T-cell (primary cell): ENCODE results near the gene NUB1. TPM values are rescaled to one million over a fixed set of nuclear protein-coding genes. Genes with fewer than 3 reads are reported as not detected.

Experiments used
- ATAC-seq, 4 experiments: fragments of 200-7000 bp in 3 of 4; fragments of 150-1000 bp in 1 of 4; cut with Tn5 transposase; replicated peaks in 1 of 4; 1 replicate in 3 of 4; 2 replicates in 1 of 4; pipeline ENCODE4 v1.10.0; 2021; ENCODE audit warnings: moderate library complexity in 3 of 4, mild to moderate bottlenecking in 2 of 4, moderate number of reproducible peaks in 1 of 4
- CTCF ChIA-PET, 2 donors: fragments of 300-600 bp; sonication (Branson Sonifier 250); formaldehyde crosslinking; loops; one replicate each; lab custom pipeline; 2022; ENCODE audit warnings: antibody characterized with exemption in 2 of 2; lab: Charles Lee
- POLR2A ChIA-PET, 2 donors: fragments of 300-600 bp; sonication (Branson Sonifier 250); formaldehyde crosslinking; loops; one replicate each; lab custom pipeline; 2022; ENCODE audit warnings: antibody characterized with exemption in 2 of 2; lab: Charles Lee
- DNase-seq, 35 experiments: peaks; one replicate each; pipeline versions ENCODE4 v3.0.0 to v3.0.0-alpha.2; 2013 to 2023
- H3K27ac ChIP-seq: one replicate; pipeline ENCODE4 v1.5.1; 2013; ENCODE audit warnings: low read length
- H3K27me3 ChIP-seq, 2 experiments: replicated peaks in 1 of 2; 1 replicate in 1 of 2; 2 replicates in 1 of 2; pipeline versions ENCODE4 v1.6.1 to v1.7.0; 2013; ENCODE audit warnings: low read length in 1 of 2, mixed read lengths in 1 of 2; ENCODE audit not compliant: control insufficient read depth in 2 of 2, insufficient read depth in 2 of 2; ENCODE audit errors: extremely low read depth in 1 of 2
- H3K36me3 ChIP-seq, 2 donors: 1 replicate in 1 of 2; 2 replicates in 1 of 2; pipeline versions ENCODE4 v1.6.1 to v1.7.0; 2013; ENCODE audit warnings: low read length in 1 of 2; ENCODE audit not compliant: control insufficient read depth in 2 of 2, insufficient read depth in 1 of 2; ENCODE audit errors: extremely low read depth in 1 of 2
- H3K4me1 ChIP-seq, 2 experiments: 1 replicate in 1 of 2; 2 replicates in 1 of 2; pipeline versions ENCODE4 v1.6.1 to v1.7.0; 2013; ENCODE audit warnings: low read length in 2 of 2, mixed read lengths in 1 of 2; ENCODE audit not compliant: insufficient read depth in 2 of 2, control insufficient read depth in 1 of 2; ENCODE audit errors: extremely low read depth in 1 of 2
- H3K4me3 ChIP-seq, 2 donors: 1 replicate in 1 of 2; 2 replicates in 1 of 2; pipeline versions ENCODE4 v1.5.1 to v1.7.0; 2013; ENCODE audit warnings: mild to moderate bottlenecking in 2 of 2, low read length in 1 of 2, moderate library complexity in 1 of 2; ENCODE audit not compliant: control insufficient read depth in 1 of 2; ENCODE audit errors: extremely low read depth in 1 of 2
- H3K9me3 ChIP-seq: 2 replicates; pipeline ENCODE4 v1.7.0; 2013
- H3K27ac Mint-ChIP-seq, 2 donors: one replicate each; pipeline ENCODE4 v1.8.0; 2020 to 2021; ENCODE audit warnings: mild to moderate bottlenecking in 2 of 2, mixed read lengths in 2 of 2
- H3K27me3 Mint-ChIP-seq, 2 donors: one replicate each; pipeline ENCODE4 v1.8.0; 2021 to 2022; ENCODE audit warnings: mixed read lengths in 2 of 2
- H3K36me3 Mint-ChIP-seq: one replicate; pipeline ENCODE4 v1.8.0; 2021; ENCODE audit warnings: mixed read lengths
- H3K4me1 Mint-ChIP-seq, 3 donors: one replicate each; pipeline ENCODE4 v1.8.0; 2020 to 2022; ENCODE audit warnings: mixed read lengths in 3 of 3, mild to moderate bottlenecking in 1 of 3
- H3K4me3 Mint-ChIP-seq, 3 donors: one replicate each; pipeline ENCODE4 v1.8.0; 2020 to 2022; ENCODE audit warnings: mild to moderate bottlenecking in 3 of 3, mixed read lengths in 3 of 3, moderate library complexity in 3 of 3
- H3K9me3 Mint-ChIP-seq, 3 donors: one replicate each; pipeline ENCODE4 v1.8.0; 2020 to 2022; ENCODE audit warnings: mixed read lengths in 3 of 3
- WGBS: methylation state at CpG from one replicate; pipeline ENCODE4 v1.1.5; 2013; ENCODE audit warnings: missing lambda C conversion rate; ENCODE audit not compliant: insufficient coverage; 5-methylcytosine and 5-hydroxymethylcytosine counted together
- total RNA-seq, 35 experiments: library from RNA in 6 of 35; stranded (reverse) in 6 of 35; fragments of 120-200 nt in 1 of 35; gene quantifications; one replicate each; pipeline versions ENCODE4 v1.2.1 to v1.2.4 and lab custom pipeline; 2013 to 2026

NUB1 gene
- total RNA-seq, 5 donors from 2014 or later (not counting 1 experiment from before 2014, with no cell fraction given) = 77.4 to 98.9 (median 87.7) TPM

- ChIA-PET CTCF (no interaction called here), POLR2A (no interaction called here)
- 72% methylated on average over 5 of the region's 12 CpGs for WGBS
- Mint-ChIP-seq H3K4me1 (peaks cover 15 to 16% (median 15%) of the 10 kb centered on the region in 3 donors), H3K27ac (no peak overlapping the region), H3K27me3 (no peaks in the 10 kb centered on the region), H3K9me3 (peaks cover 4 to 8% (median 5%) of the 10 kb centered on the region in 3 donors), H3K36me3 (no peaks in the 10 kb centered on the region), H3K4me3 (no peak overlapping the region)
- no peak overlapping the region for H3K4me3 ChIP-seq
- H3K9me3 ChIP-seq = no peaks in the 10 kb centered on the region
- no peaks in the 10 kb centered on the region for H3K36me3 ChIP-seq
- no peak for ATAC-seq
- H3K27ac ChIP-seq = no peak overlapping the region
- H3K27me3 ChIP-seq = no peaks in the 10 kb centered on the region
- no peak for DNase-seq
- peaks cover 3 to 15% of the 10 kb centered on the region in 2 experiments for H3K4me1 ChIP-seq
These were observed 5.4 kb upstream of the NUB1 start for GRCh38 chr7:151336027-151336708.

- H3K9me3 Mint-ChIP-seq = peaks cover 4 to 8% (median 5%) of the 10 kb centered on the region in 3 donors
- no peaks in the 10 kb centered on the region for H3K27me3 ChIP-seq
- peaks cover 3 to 18% of the 10 kb centered on the region in 2 experiments for H3K4me1 ChIP-seq
- H3K27ac ChIP-seq = no peak overlapping the region
- no peak for DNase-seq
- no peak overlapping the region for H3K4me3 Mint-ChIP-seq
- no peaks in the 10 kb centered on the region for H3K36me3 ChIP-seq
- H3K4me1 Mint-ChIP-seq = peaks cover 16 to 18% (median 17%) of the 10 kb centered on the region in 3 donors
- H3K9me3 ChIP-seq = no peaks in the 10 kb centered on the region
- H3K27ac Mint-ChIP-seq = no peak overlapping the region
- H3K36me3 Mint-ChIP-seq = no peaks in the 10 kb centered on the region
- no peaks in the 10 kb centered on the region for H3K27me3 Mint-ChIP-seq
- no peak overlapping the region for H3K4me3 ChIP-seq
- POLR2A ChIA-PET = no interaction called here
- no peak for ATAC-seq
- no CpG with 5 or more reads among the region's 2 CpGs for WGBS
- CTCF ChIA-PET = interaction anchor here in 1 of 2 donors (0.6 kb wide), 1 partner anchor 15 kb away, joined by 3 read pairs; no protein-coding TSS in a partner anchor
These were observed 4.3 kb upstream of the NUB1 start for GRCh38 chr7:151337346-151337745.

- ATAC-seq (no peak), DNase-seq (no peak)
- peaks cover 0 to 2% of the 10 kb centered on the region in 2 donors for H3K36me3 ChIP-seq
- H3K9me3 ChIP-seq = no peaks in the 10 kb centered on the region
- peaks cover 15 to 32% of the 10 kb centered on the region in 2 experiments for H3K4me1 ChIP-seq
- Mint-ChIP-seq H3K36me3 (no peaks in the 10 kb centered on the region), H3K9me3 (peaks cover 4 to 8% (median 5%) of the 10 kb centered on the region in 3 donors), H3K27ac (peak overlapping the region; percentile 48 to 77), H3K4me3 (no peak overlapping the region), H3K27me3 (no peaks in the 10 kb centered on the region), H3K4me1 (peaks cover 26 to 28% (median 26%) of the 10 kb centered on the region in 3 donors)
- H3K27me3 ChIP-seq = no peaks in the 10 kb centered on the region
- H3K27ac ChIP-seq = no peak overlapping the region
- CTCF ChIA-PET = interaction anchor here in 1 of 2 donors (0.6 to 1.1 kb wide), 2 partner anchors 14 to 1717 kb away, joined by 3 read pairs; no protein-coding TSS in a partner anchor
- no peak overlapping the region for H3K4me3 ChIP-seq
- POLR2A ChIA-PET = no interaction called here
- 92% methylated on average over 2 of the region's 3 CpGs for WGBS
These were observed 2.8 kb upstream of the NUB1 start for GRCh38 chr7:151338809-151339208.

GRCh38 chr7:151339651-151340382, 1.8 kb upstream of the NUB1 start:
- Histone ChIP-seq H3K4me3 (no peak overlapping the region), H3K36me3 (peaks cover 0 to 2% of the 10 kb centered on the region in 2 donors), H3K27ac (peak overlapping the region; percentile 74), H3K27me3 (no peaks in the 10 kb centered on the region), H3K4me1 (peaks cover 15 to 32% of the 10 kb centered on the region in 2 experiments), H3K9me3 (no peaks in the 10 kb centered on the region)
- H3K27me3 Mint-ChIP-seq = no peaks in the 10 kb centered on the region
- peaks cover 4 to 8% (median 5%) of the 10 kb centered on the region in 3 donors for H3K9me3 Mint-ChIP-seq
- peak overlapping the region; percentile 74 to 90 (median 82) for H3K4me3 Mint-ChIP-seq
- H3K27ac Mint-ChIP-seq = peak overlapping the region; percentile 93 to 94
- H3K36me3 Mint-ChIP-seq = no peaks in the 10 kb centered on the region
- 52% methylated on average over 4 of the region's 7 CpGs for WGBS
- DNase-seq = peak in 2 of 35 experiments; percentile 1 to 44
- POLR2A ChIA-PET = interaction anchor here in 1 of 2 donors (0.7 to 1.5 kb wide), 2 partner anchors 10 to 70 kb away, joined by 4 to 6 read pairs; partner anchors contain the start of gene WDR86
- no peak for ATAC-seq
- CTCF ChIA-PET = interaction anchor here (0.5 to 2.2 kb wide), 6 partner anchors 12 to 983 kb away, joined by 3 to 13 read pairs (median 3); no protein-coding TSS in a partner anchor
- H3K4me1 Mint-ChIP-seq = peaks cover 26 to 28% (median 26%) of the 10 kb centered on the region in 3 donors

GRCh38 chr7:151340794-151341356, 737 bp upstream of the NUB1 start:
- H3K27me3 Mint-ChIP-seq = no peaks in the 10 kb centered on the region
- H3K4me1 Mint-ChIP-seq = peaks cover 26 to 33% (median 31%) of the 10 kb centered on the region in 3 donors
- H3K36me3 Mint-ChIP-seq = peaks cover 6% of the 10 kb centered on the region
- DNase-seq (peak in 2 of 35 experiments; percentile 3 to 16), ATAC-seq (peak in 1 of 4 experiments; percentile 1)
- Histone ChIP-seq H3K27ac (peak overlapping the region; percentile 74), H3K27me3 (no peaks in the 10 kb centered on the region), H3K4me3 (peak overlapping the region; percentile 6 to 61), H3K9me3 (no peaks in the 10 kb centered on the region), H3K36me3 (peaks cover 2 to 8% of the 10 kb centered on the region in 2 donors), H3K4me1 (peaks cover 15 to 32% of the 10 kb centered on the region in 2 experiments)
- H3K4me3 Mint-ChIP-seq = peak overlapping the region; percentile 74 to 90 (median 82)
- CTCF ChIA-PET = interaction anchor here (0.8 to 2.2 kb wide), 6 partner anchors 9 to 107 kb away, joined by 3 to 13 read pairs (median 5); no protein-coding TSS in a partner anchor
- 91% methylated on average over 4 of the region's 12 CpGs for WGBS
- H3K27ac Mint-ChIP-seq = peak overlapping the region; percentile 93 to 94
- H3K9me3 Mint-ChIP-seq = peaks cover 4 to 8% (median 5%) of the 10 kb centered on the region in 3 donors
- POLR2A ChIA-PET = interaction anchor here (1.0 to 1.5 kb wide), 2 partner anchors 9 to 12 kb away, joined by 3 to 6 read pairs; no protein-coding TSS in a partner anchor
